ENCODE measurements around the gene OMG.

DNA sequence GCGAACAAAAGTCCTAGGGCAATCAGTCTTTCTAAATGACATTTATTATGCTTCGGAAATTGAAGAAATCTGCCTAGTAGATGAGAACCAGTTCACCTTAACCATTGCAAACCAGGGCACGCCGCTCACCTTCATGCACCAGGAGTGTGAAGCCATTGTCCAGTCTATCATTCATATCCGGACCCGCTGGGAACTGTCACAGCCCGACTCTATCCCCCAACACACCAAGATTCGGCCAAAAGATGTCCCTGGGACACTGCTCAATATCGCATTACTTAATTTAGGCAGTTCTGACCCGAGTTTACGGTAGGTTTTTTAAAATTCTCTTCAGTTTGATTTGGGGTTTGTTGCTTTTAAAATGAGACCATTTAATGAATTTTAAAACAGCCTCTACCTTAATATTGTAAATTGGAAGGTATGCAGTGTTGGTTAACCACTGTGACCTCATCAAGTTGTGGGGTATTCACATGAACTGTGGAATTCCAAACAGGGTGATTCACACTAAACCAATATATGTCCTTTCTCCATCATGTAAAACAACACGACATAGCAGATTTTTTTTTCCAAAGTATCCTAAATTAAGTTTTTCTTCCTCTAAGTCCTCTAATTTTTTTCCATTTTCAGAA, 30.6 kb upstream of the OMG start:
- TF ChIP-seq POLR2A (IDR thresholded peaks at IDR 0.05; ENCODE audit: low read length) = no peak
- no peak for TF ChIP-seq GATA1 (IDR thresholded peaks at IDR 0.05; ENCODE audit: low read depth, low read length)
